ENCODE data around the gene DPCD.

GRCh38 chr10:101616415-101617101, 28.4 kb downstream of the DPCD start:
- TF ChIP-seq POLR2A (IDR thresholded peaks at IDR 0.05) (no peak), CTCF (IDR thresholded peaks at IDR 0.05 in 8 of 11, conservative IDR thresholded peaks at IDR 0.05 in 3 of 11) (no peak), POLR2AphosphoS5 (IDR thresholded peaks at IDR 0.05) (no peak)

Data from spleen (tissue), 7 donors.